K562 (cell line): ENCODE results near the gene PCP4L1. TPM values are rescaled to one million over a fixed set of nuclear protein-coding genes. Genes with fewer than 3 reads are reported as not detected.

ENCODE experiments used
- CBX2 ChIP-seq: fragments of 200-600 bp; sonication (generic); IDR thresholded peaks from one replicate; pipeline ENCODE4 v1.6.1; 2012; ENCODE audit warnings: mild to moderate bottlenecking, low read length, inconsistent platforms; ENCODE audit not compliant: insufficient read depth, poor library complexity, severe bottlenecking
- E2F6 ChIP-seq, 2 experiments: IDR thresholded peaks; 2 replicates each; pipeline ENCODE4 v1.6.1; 2011; ENCODE audit warnings: borderline replicate concordance in 1 of 2, control low read depth in 1 of 2, low read depth in 1 of 2, low read length in 1 of 2, mild to moderate bottlenecking in 1 of 2, mixed read lengths in 1 of 2, moderate library complexity in 1 of 2; ENCODE audit not compliant: insufficient read depth in 1 of 2, insufficient read length in 1 of 2, poor library complexity in 1 of 2, severe bottlenecking in 1 of 2; ENCODE audit errors: extremely low read depth in 1 of 2
- FOS ChIP-seq: IDR thresholded peaks from 3 replicates; pipeline ENCODE4 v1.6.1; 2011; ENCODE audit not compliant: insufficient read length; ENCODE audit errors: extremely low read depth
- GATAD2A ChIP-seq: fragments of 450-650 bp; IDR thresholded peaks from 2 replicates; pipeline ENCODE4 v1.6.1; 2017
- HIVEP1 ChIP-seq: fragments of 250-450 bp; sonication (Bioruptor Pico); IDR thresholded peaks from 2 replicates; pipeline ENCODE4 v1.4.0; 2020; ENCODE audit warnings: mild to moderate bottlenecking
- NFIC ChIP-seq: fragments of 450-650 bp; IDR thresholded peaks from 2 replicates; pipeline ENCODE4 v1.6.1; 2017; ENCODE audit warnings: mild to moderate bottlenecking, inconsistent platforms
- PURB ChIP-seq: sonication (generic); formaldehyde crosslinking; IDR thresholded peaks from 2 replicates; pipeline ENCODE4 v1.9.0; 2021; ENCODE audit warnings: low read depth, mild to moderate bottlenecking, missing genetic modification reagents
- RBM17 ChIP-seq: fragments of 200-400 bp; formaldehyde crosslinking; IDR thresholded peaks from 2 replicates; pipeline ENCODE4 v1.6.1; 2017; ENCODE audit warnings: low read depth, mild to moderate bottlenecking, low read length, borderline replicate concordance
- STAG1 ChIP-seq: sonication (generic); formaldehyde crosslinking; IDR thresholded peaks from 2 replicates; pipeline ENCODE4 v1.5.0; 2020; ENCODE audit warnings: missing genetic modification reagents, borderline replicate concordance
- XRCC3 ChIP-seq: fragments of 450-650 bp; IDR thresholded peaks from 2 replicates; pipeline ENCODE4 v1.6.1; 2017; ENCODE audit warnings: mild to moderate bottlenecking, moderate library complexity
- XRCC4 ChIP-seq: IDR thresholded peaks from one replicate; pipeline ENCODE4 v1.6.1; 2011; ENCODE audit not compliant: insufficient read depth, insufficient read length; ENCODE audit errors: extremely low read depth
- ZC3H4 ChIP-seq: sonication (generic); formaldehyde crosslinking; IDR thresholded peaks from 2 replicates; pipeline ENCODE4 v1.9.0; 2021; ENCODE audit warnings: missing genetic modification reagents, borderline replicate concordance
- ZEB2 ChIP-seq: fragments of 450-650 bp; IDR thresholded peaks from 2 replicates; pipeline ENCODE4 v1.6.1; 2016
- ZNF134 ChIP-seq: fragments of 250-450 bp; sonication (Bioruptor Pico); conservative IDR thresholded peaks from 2 replicates; pipeline ENCODE4 v1.4.0; 2020
- ZNF384 ChIP-seq: IDR thresholded peaks from 2 replicates; pipeline ENCODE4 v1.6.1; 2012; ENCODE audit warnings: low read depth, low read length, improper control_type of control experiment
- ZNF431 ChIP-seq: sonication (generic); formaldehyde crosslinking; IDR thresholded peaks from 2 replicates; pipeline ENCODE4 v1.8.0; 2022; ENCODE audit warnings: mild to moderate bottlenecking, missing genetic modification reagents
- ZNF644 ChIP-seq: fragments of 200-800 bp; sonication (Bioruptor generic); IDR thresholded peaks from 2 replicates; pipeline ENCODE4 v1.6.1; 2016; ENCODE audit warnings: low read depth, missing genetic modification characterization, missing compliant biosample characterization
- ZNF717 ChIP-seq: fragments of 250-450 bp; sonication (Bioruptor Pico); IDR thresholded peaks from 2 replicates; pipeline ENCODE4 v1.5.0; 2021
- polyA plus RNA-seq, 8 experiments: library from polyadenylated mRNA; depleted of rRNA in 4 of 8; stranded (reverse) in 5 of 8; unstranded in 3 of 8; fragments of >200 nt; fragmentation: Nextera tagmentation in 2 of 8; fragmentation: Illumina TruSeq in 1 of 8; extraction: Ambion mirVana in 2 of 8; extraction: Trizol in 1 of 8; gene quantifications; 2 replicates each; pipeline versions ENCODE4 v1.2.1 to v1.2.3, GENCODE V29; 2011 to 2014; ENCODE audit warnings: inconsistent platforms in 1 of 8, missing spikeins in 1 of 8
- total RNA-seq, 7 experiments: library from RNA; depleted of rRNA in 6 of 7; stranded (reverse); fragments of >200 nt in 6 of 7; fragmentation: Illumina TruSeq in 2 of 7; extraction: Trizol in 2 of 7; gene quantifications; 2 replicates each; pipeline versions ENCODE4 v1.2.1 to v1.2.3, GENCODE V29; 2011 to 2021; ENCODE audit warnings: low replicate concordance in 1 of 7
- TF ChIP-seq, protein P1 (sequence below): fragments of 250-450 bp; sonication (Bioruptor Pico); IDR thresholded peaks from 2 replicates; pipeline ENCODE4 v1.5.0; 2021
- TF ChIP-seq, protein P2 (sequence below): fragments of 250-450 bp; sonication (Bioruptor Pico); IDR thresholded peaks from 2 replicates; pipeline ENCODE4 v1.8.0; 2021; ENCODE audit warnings: moderate library complexity, mild to moderate bottlenecking, inconsistent platforms
- TF ChIP-seq, protein P3 (sequence below): fragments of 250-450 bp; sonication (Bioruptor Pico); IDR thresholded peaks from 2 replicates; pipeline ENCODE4 v1.4.0; 2020

PCP4L1 gene
- total and polyA plus RNA-seq, 9 of the 15 experiments (the other 6 are each of a cell fraction or from before 2014, with no cell fraction given): not detected

DNA sequence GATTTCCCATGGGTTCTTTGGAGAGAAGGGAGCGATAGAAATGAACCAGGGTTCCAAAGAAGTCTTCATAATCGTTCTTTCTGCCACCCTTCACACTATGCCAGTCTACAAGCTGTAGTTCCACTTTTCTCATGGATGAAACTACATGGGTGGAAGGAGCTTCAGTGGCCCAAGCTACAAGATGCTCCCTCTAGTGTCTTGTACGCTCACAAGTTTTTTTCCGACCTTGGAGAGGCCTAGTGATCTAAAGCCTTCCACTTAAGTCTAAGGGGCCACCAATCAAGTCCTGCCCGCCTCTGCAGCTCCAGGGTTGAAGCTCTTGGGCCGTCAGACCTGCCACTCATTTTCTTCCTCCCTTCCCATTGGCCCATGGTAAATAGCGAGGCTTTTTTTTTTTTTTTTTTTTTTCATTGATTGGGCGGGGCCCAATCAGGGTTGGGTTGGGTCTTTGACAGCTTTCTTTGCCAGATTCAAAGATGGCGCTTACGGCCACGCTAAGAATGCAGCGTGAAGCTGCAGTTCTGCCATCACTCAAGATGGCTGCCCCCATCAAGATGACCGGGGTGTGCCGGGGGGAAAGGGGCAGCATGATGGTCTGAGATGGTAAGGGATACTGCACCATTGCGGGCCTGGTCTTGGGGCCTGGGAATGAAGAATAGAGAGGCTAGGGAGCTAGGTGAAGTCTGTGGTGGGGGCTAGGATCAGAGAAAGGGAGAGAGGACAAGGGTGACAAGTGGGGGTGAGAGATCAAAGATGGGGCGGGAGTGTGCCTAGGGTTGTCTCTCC lies 32.8 kb upstream of the PCP4L1 start, which contains the start of gene TOMM40L (continued):
- TF ChIP-seq, protein P1, sequence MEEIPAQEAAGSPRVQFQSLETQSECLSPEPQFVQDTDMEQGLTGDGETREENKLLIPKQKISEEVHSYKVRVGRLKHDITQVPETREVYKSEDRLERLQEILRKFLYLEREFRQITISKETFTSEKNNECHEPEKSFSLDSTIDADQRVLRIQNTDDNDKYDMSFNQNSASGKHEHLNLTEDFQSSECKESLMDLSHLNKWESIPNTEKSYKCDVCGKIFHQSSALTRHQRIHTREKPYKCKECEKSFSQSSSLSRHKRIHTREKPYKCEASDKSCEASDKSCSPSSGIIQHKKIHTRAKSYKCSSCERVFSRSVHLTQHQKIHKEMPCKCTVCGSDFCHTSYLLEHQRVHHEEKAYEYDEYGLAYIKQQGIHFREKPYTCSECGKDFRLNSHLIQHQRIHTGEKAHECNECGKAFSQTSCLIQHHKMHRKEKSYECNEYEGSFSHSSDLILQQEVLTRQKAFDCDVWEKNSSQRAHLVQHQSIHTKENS: no peak
- TF ChIP-seq XRCC4 (no peak), ZNF431 (CRISPR knock-in tag) (no peak), RBM17 (no peak), ZNF134 (CRISPR knock-in tag) (no peak), XRCC3 (no peak), E2F6 (IDR thresholded peaks at IDR 0.05; ENCODE audit: borderline replicate concordance in 1 of 2, extremely low read depth in 1 of 2, insufficient read depth in 1 of 2, insufficient read length in 1 of 2, low read depth in 1 of 2, low read length in 1 of 2, poor library complexity in 1 of 2, severe bottlenecking in 1 of 2) (no peak), FOS (peak; percentile 90), ZNF384 (peak; percentile 100), ZC3H4 (CRISPR knock-in tag) (no peak), ZNF717 (CRISPR knock-in tag) (no peak), CBX2 (no peak), HIVEP1 (no peak), NFIC (peak; percentile 12; the same call in 1 of the 2 replicates), ZNF644 (tag) (peak; percentile 83), PURB (CRISPR knock-in tag) (no peak), GATAD2A (no peak), ZEB2 (no peak), STAG1 (CRISPR knock-in tag) (no peak)
- TF ChIP-seq, protein P2, sequence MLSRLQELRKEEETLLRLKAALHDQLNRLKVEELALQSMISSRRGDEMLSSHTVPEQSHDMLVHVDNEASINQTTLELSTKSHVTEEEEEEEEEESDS: no peak
- TF ChIP-seq, protein P3, sequence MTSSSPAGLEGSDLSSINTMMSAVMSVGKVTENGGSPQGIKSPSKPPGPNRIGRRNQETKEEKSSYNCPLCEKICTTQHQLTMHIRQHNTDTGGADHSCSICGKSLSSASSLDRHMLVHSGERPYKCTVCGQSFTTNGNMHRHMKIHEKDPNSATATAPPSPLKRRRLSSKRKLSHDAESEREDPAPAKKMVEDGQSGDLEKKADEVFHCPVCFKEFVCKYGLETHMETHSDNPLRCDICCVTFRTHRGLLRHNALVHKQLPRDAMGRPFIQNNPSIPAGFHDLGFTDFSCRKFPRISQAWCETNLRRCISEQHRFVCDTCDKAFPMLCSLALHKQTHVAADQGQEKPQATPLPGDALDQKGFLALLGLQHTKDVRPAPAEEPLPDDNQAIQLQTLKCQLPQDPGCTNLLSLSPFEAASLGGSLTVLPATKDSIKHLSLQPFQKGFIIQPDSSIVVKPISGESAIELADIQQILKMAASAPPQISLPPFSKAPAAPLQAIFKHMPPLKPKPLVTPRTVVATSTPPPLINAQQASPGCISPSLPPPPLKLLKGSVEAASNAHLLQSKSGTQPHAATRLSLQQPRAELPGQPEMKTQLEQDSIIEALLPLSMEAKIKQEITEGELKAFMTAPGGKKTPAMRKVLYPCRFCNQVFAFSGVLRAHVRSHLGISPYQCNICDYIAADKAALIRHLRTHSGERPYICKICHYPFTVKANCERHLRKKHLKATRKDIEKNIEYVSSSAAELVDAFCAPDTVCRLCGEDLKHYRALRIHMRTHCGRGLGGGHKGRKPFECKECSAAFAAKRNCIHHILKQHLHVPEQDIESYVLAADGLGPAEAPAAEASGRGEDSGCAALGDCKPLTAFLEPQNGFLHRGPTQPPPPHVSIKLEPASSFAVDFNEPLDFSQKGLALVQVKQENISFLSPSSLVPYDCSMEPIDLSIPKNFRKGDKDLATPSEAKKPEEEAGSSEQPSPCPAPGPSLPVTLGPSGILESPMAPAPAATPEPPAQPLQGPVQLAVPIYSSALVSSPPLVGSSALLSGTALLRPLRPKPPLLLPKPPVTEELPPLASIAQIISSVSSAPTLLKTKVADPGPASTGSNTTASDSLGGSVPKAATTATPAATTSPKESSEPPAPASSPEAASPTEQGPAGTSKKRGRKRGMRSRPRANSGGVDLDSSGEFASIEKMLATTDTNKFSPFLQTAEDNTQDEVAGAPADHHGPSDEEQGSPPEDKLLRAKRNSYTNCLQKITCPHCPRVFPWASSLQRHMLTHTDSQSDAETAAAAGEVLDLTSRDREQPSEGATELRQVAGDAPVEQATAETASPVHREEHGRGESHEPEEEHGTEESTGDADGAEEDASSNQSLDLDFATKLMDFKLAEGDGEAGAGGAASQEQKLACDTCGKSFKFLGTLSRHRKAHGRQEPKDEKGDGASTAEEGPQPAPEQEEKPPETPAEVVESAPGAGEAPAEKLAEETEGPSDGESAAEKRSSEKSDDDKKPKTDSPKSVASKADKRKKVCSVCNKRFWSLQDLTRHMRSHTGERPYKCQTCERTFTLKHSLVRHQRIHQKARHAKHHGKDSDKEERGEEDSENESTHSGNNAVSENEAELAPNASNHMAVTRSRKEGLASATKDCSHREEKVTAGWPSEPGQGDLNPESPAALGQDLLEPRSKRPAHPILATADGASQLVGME (CRISPR knock-in tag): no peak
